HEK293 (cell line): ENCODE results near the gene OR10AD1.
"Not testable (repeated sequence)": the region's sequence is repeated elsewhere in the genome, so short reads cannot be mapped to it uniquely, and the experiment has no call there.

ENCODE experiments used
- CTCF ChIA-PET: fragments of 350-600 bp; formaldehyde crosslinking; extraction: SDS; loops from one replicate; lab custom pipeline; 2021; ENCODE audit warnings: antibody characterized with exemption; lab: Yijun Ruan, JAX
- POLR2A ChIA-PET: fragments of 300-600 bp; formaldehyde crosslinking; extraction: SDS; loops from one replicate; lab custom pipeline; 2020; ENCODE audit warnings: antibody characterized with exemption, inconsistent platforms; lab: Yijun Ruan, JAX
- H3K27ac ChIP-seq: fragments of 200-500 bp; sonication (Bioruptor generic); 2 replicates; pipeline ENCODE4 v1.5.1; 2014; ENCODE audit warnings: low read depth, low read length, control low read depth, inconsistent platforms; ENCODE audit errors: extremely low read depth
- H3K36me3 ChIP-seq, 2 experiments: fragments of 200-500 bp in 1 of 2; sonication (Bioruptor generic) in 1 of 2; 1 replicate in 1 of 2; 2 replicates in 1 of 2; pipeline ENCODE4 v1.5.1; 2014 to 2017; ENCODE audit warnings: inconsistent platforms in 2 of 2, low read length in 2 of 2; ENCODE audit not compliant: control insufficient read depth in 2 of 2, insufficient read depth in 1 of 2
- H3K4me1 ChIP-seq: fragments of 200-500 bp; sonication (Bioruptor generic); 2 replicates; pipeline ENCODE4 v1.5.1; 2014; ENCODE audit warnings: mild to moderate bottlenecking, low read length, inconsistent platforms; ENCODE audit not compliant: control insufficient read depth, insufficient read depth
- H3K4me3 ChIP-seq: 2 replicates; pipeline ENCODE4 v1.5.1; 2011; ENCODE audit warnings: low read depth, mild to moderate bottlenecking, control low read depth, low read length, moderate library complexity
- H3K9me3 ChIP-seq: fragments of 200-500 bp; sonication (Bioruptor generic); 2 replicates; pipeline ENCODE4 v1.5.1; 2014; ENCODE audit warnings: low read depth, low read length, inconsistent platforms; ENCODE audit not compliant: control insufficient read depth, insufficient read depth
- BCL11A ChIP-seq: fragments of 450-650 bp; formaldehyde crosslinking; IDR thresholded peaks from 2 replicates; pipeline ENCODE4 v1.5.1; 2016; ENCODE audit warnings: low read depth, missing biosample characterization, missing genetic modification characterization
- GLI4 ChIP-seq: fragments of 450-650 bp; formaldehyde crosslinking; IDR thresholded peaks from 2 replicates; pipeline ENCODE4 v1.5.1; 2016; ENCODE audit warnings: missing biosample characterization, missing genetic modification characterization
- PRDM1 ChIP-seq: fragments of 450-650 bp; formaldehyde crosslinking; IDR thresholded peaks from 2 replicates; pipeline ENCODE4; 2016; ENCODE audit warnings: missing biosample characterization, missing genetic modification characterization
- TCF7L2 ChIP-seq: IDR thresholded peaks from 2 replicates; pipeline ENCODE4 v1.6.1; 2011; ENCODE audit warnings: low read depth, mild to moderate bottlenecking, inconsistent platforms, low read length, moderate library complexity, borderline replicate concordance
- ZEB2 ChIP-seq: fragments of 450-650 bp; formaldehyde crosslinking; IDR thresholded peaks from 2 replicates; pipeline ENCODE4 v1.5.1; 2016; ENCODE audit warnings: missing biosample characterization, missing genetic modification characterization
- ZFP69B ChIP-seq: fragments of 450-650 bp; formaldehyde crosslinking; IDR thresholded peaks from 2 replicates; pipeline ENCODE4 v1.5.1; 2016; ENCODE audit warnings: missing biosample characterization, missing genetic modification characterization
- ZNF133 ChIP-seq: fragments of 450-650 bp; formaldehyde crosslinking; IDR thresholded peaks from 2 replicates; pipeline ENCODE4 v1.5.1; 2016; ENCODE audit warnings: missing biosample characterization, missing genetic modification characterization
- ZNF138 ChIP-seq: fragments of 450-650 bp; formaldehyde crosslinking; IDR thresholded peaks from 2 replicates; pipeline ENCODE4 v1.5.1; 2016; ENCODE audit warnings: missing biosample characterization, missing genetic modification characterization, borderline replicate concordance
- ZNF16 ChIP-seq: fragments of 450-650 bp; formaldehyde crosslinking; IDR thresholded peaks from 2 replicates; pipeline ENCODE4 v1.5.1; 2016; ENCODE audit warnings: low read depth, missing biosample characterization, missing genetic modification characterization
- ZNF274 ChIP-seq, 2 experiments: fragments of 200-500 bp in 1 of 2; fragments of 450-650 bp in 1 of 2; sonication (Bioruptor generic) in 1 of 2; formaldehyde crosslinking in 1 of 2; IDR thresholded peaks; 2 replicates each; pipeline versions ENCODE4 v1.5.1 to v1.6.1; 2014 to 2016; ENCODE audit warnings: borderline replicate concordance in 1 of 2, inconsistent platforms in 1 of 2, low read length in 1 of 2, missing biosample characterization in 1 of 2, missing genetic modification characterization in 1 of 2
- ZNF391 ChIP-seq: fragments of 450-650 bp; formaldehyde crosslinking; IDR thresholded peaks from 2 replicates; pipeline ENCODE4 v1.5.1; 2016; ENCODE audit warnings: low read depth, missing biosample characterization, missing genetic modification characterization, borderline replicate concordance
- ZNF416 ChIP-seq: fragments of 450-650 bp; formaldehyde crosslinking; IDR thresholded peaks from 2 replicates; pipeline ENCODE4 v1.5.1; 2016; ENCODE audit warnings: missing biosample characterization, missing genetic modification characterization
- ZNF600 ChIP-seq: fragments of 450-650 bp; formaldehyde crosslinking; IDR thresholded peaks from 2 replicates; pipeline ENCODE4 v1.5.1; 2016; ENCODE audit warnings: missing biosample characterization, missing genetic modification characterization
- ZNF623 ChIP-seq: fragments of 450-650 bp; formaldehyde crosslinking; IDR thresholded peaks from 2 replicates; pipeline ENCODE4 v1.5.1; 2016; ENCODE audit warnings: missing biosample characterization, missing genetic modification characterization
- ZNF658 ChIP-seq: fragments of 450-650 bp; formaldehyde crosslinking; IDR thresholded peaks from 2 replicates; pipeline ENCODE4; 2016; ENCODE audit warnings: missing biosample characterization, missing genetic modification characterization
- ZXDB ChIP-seq: fragments of 450-650 bp; formaldehyde crosslinking; IDR thresholded peaks from 2 replicates; pipeline ENCODE4 v1.5.1; 2016; ENCODE audit warnings: missing biosample characterization, missing genetic modification characterization
- TF ChIP-seq, protein P1 (sequence below): fragments of 450-650 bp; formaldehyde crosslinking; IDR thresholded peaks from 2 replicates; pipeline ENCODE4 v1.5.1; 2016; ENCODE audit warnings: missing biosample characterization, missing genetic modification characterization
- TF ChIP-seq, protein P2 (sequence below): fragments of 450-650 bp; formaldehyde crosslinking; IDR thresholded peaks from 2 replicates; pipeline ENCODE4 v1.5.1; 2016; ENCODE audit warnings: missing biosample characterization, missing genetic modification characterization
- TF ChIP-seq, protein P3 (sequence below): fragments of 450-650 bp; formaldehyde crosslinking; IDR thresholded peaks from 2 replicates; pipeline ENCODE4 v1.5.1; 2017; ENCODE audit warnings: missing biosample characterization, mild to moderate bottlenecking, missing genetic modification characterization, moderate library complexity

The OR10AD1 gene

DNA sequence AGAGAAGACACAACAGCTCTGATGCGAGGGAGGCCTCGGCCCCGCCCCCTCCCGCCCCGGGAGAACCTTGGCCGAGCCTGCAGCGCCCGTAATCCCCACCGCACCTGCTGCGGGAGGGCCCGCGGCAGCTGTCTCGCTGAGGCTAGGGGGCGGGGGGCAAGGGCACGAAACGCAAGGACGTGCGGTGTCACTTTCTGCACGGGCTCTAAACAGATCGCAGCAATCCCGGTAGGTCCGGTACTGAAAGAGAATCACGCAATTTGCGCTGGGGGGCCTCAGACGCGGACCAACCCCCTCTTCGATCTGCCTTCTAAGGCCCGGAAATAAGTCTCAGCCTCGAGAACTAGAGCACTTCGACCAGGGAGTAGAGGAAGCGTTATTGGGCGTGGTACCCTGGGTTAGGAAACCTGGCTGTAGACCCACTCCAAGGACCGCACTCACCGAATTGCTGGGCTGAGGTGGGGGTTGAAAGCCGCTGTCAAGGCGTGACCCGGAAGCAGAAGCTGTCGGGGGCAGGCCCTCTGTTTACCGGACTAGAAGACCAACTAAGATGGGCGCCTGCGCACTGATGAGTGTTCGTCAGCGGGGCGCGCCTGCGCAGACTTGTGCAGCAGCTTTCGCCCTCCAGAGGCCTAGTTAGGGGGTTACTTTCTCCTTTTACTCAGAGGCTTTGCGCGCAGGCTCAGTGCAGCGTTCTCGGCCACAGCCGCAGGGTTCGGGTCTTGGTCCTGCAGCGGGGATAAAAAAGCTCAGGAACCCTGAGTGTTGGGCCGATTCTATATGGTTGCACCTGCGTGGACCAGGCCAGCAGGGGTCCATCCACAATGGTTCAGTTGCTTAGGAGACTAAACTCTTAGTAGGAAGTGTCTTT is 45.8 kb downstream of the OR10AD1 start, which contains the start of gene ASB8 (continued):
- TF ChIP-seq ZNF658 (no peak), ZNF133 (tag by site-specific recombination) (no peak), ZNF416 (tag by site-specific recombination) (no peak), TCF7L2 (no peak), GLI4 (no peak), ZNF623 (tag by site-specific recombination) (no peak), ZNF391 (tag by site-specific recombination) (0 out of 2 replicates have a peak, but pooled peaks have one; percentile 16), ZNF16 (no peak)
- TF ChIP-seq, protein P1, sequence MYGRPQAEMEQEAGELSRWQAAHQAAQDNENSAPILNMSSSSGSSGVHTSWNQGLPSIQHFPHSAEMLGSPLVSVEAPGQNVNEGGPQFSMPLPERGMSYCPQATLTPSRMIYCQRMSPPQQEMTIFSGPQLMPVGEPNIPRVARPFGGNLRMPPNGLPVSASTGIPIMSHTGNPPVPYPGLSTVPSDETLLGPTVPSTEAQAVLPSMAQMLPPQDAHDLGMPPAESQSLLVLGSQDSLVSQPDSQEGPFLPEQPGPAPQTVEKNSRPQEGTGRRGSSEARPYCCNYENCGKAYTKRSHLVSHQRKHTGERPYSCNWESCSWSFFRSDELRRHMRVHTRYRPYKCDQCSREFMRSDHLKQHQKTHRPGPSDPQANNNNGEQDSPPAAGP (tag by site-specific recombination), result peak; percentile 68

DNA sequence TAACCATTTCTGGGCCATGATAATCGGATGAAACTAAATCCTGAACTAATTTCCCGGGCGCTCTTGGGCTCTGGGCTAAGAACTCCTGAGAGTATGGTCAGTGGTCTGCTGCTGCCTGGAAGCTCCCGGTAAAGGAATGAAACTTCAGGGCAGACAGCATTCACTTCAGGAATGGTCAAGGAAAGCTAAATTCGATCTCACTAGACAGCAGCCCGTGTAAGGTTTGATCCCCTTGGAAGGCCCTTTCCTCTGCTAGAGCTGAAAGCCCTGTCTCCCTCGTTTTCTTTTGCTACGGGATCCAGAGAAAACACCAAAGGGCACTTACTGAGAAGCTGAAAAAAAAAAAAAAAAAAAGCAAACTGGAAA is 46.5 kb downstream of the OR10AD1 start:
- Histone ChIP-seq H3K4me3 (peak overlapping the region; percentile 86), H3K4me1 (no peaks in the 10 kb centered on the region), H3K27ac (peak overlapping the region; percentile 70), H3K9me3 (no peaks in the 10 kb centered on the region), H3K36me3 (peaks cover 8 to 22% of the 10 kb centered on the region in 2 experiments)
- TF ChIP-seq ZNF600 (tag by site-specific recombination) (no peak), ZNF274 (IDR thresholded peaks at IDR 0.05; ENCODE audit: low read length) (no peak), ZNF274 (tag by site-specific recombination; IDR thresholded peaks at IDR 0.05; ENCODE audit: borderline replicate concordance) (no peak), PRDM1 (tag by site-specific recombination) (peak; percentile 86), ZEB2 (tag by site-specific recombination) (no peak), ZNF138 (tag by site-specific recombination) (no peak), ZFP69B (no peak), BCL11A (no peak), ZNF16 (no peak), ZXDB (tag by site-specific recombination) (no peak)
- TF ChIP-seq, protein P2, sequence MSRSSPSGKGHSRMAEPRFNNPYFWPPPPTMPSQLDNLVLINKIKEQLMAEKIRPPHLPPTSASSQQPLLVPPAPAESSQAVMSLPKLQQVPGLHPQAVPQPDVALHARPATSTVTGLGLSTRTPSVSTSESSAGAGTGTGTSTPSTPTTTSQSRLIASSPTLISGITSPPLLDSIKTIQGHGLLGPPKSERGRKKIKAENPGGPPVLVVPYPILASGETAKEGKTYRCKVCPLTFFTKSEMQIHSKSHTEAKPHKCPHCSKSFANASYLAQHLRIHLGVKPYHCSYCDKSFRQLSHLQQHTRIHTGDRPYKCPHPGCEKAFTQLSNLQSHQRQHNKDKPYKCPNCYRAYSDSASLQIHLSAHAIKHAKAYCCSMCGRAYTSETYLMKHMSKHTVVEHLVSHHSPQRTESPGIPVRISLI (tag by site-specific recombination), result peak; percentile 43; the same call in 1 of the 2 replicates
- TF ChIP-seq, protein P3, sequence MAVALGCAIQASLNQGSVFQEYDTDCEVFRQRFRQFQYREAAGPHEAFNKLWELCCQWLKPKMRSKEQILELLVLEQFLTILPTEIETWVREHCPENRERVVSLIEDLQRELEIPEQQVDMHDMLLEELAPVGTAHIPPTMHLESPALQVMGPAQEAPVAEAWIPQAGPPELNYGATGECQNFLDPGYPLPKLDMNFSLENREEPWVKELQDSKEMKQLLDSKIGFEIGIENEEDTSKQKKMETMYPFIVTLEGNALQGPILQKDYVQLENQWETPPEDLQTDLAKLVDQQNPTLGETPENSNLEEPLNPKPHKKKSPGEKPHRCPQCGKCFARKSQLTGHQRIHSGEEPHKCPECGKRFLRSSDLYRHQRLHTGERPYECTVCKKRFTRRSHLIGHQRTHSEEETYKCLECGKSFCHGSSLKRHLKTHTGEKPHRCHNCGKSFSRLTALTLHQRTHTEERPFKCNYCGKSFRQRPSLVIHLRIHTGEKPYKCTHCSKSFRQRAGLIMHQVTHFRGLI (tag by site-specific recombination), result no peak
- CTCF ChIA-PET, result interaction anchor here (0.9 to 2.0 kb wide), 3 partner anchors 9 to 33 kb away, joined by 3 to 5 read pairs (median 4); no protein-coding TSS in a partner anchor
- POLR2A ChIA-PET, result interaction anchor here (1.4 to 2.0 kb wide), 7 partner anchors 14 to 155 kb away, joined by 3 to 20 read pairs (median 6); partner anchors contain the start of genes PFKM and SENP1

DNA sequence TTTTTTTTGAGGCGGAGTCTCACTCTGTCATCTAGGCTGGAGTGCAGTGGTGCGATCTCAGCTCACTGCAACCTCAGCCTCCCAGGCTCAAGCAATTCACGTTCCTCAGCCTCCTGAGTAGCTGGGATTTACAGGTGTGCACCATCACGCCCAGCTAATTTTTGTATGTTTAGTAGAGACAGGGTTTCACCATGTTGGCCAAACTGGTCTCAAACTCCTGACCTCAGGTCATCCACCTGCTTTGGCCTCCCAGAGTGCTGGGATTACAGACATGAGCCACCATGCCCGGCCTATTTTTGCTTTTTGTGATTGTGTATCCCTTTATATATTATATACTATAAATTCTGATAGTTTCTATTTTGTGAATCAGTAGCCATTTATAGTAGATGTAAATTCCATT is 47.3 kb downstream of the OR10AD1 start:
- POLR2A ChIA-PET, H3K4me1 ChIP-seq, H3K4me3 ChIP-seq, H3K27ac ChIP-seq, H3K9me3 ChIP-seq: not testable (repeated sequence)
- peaks cover 12 to 31% of the 10 kb centered on the region in 2 experiments for H3K36me3 ChIP-seq
- CTCF ChIA-PET, result interaction anchor here (1.2 kb wide), 1 partner anchor 10 kb away, joined by 5 read pairs; no protein-coding TSS in a partner anchor
